H1 (cell line): ENCODE data around the gene DUS1L. TPM values are rescaled to one million over a fixed set of nuclear protein-coding genes. Genes with fewer than 3 reads are reported as not detected.

Experiments used
- CREB1 ChIP-seq: IDR thresholded peaks from 2 replicates; pipeline ENCODE4 v1.6.1; 2012; ENCODE audit warnings: inconsistent platforms
- HDAC2 ChIP-seq, 2 experiments: fragments of 300-600 bp in 1 of 2; sonication (generic) in 1 of 2; IDR thresholded peaks; 2 replicates each; pipeline ENCODE4 v1.6.1; 2011 to 2012; ENCODE audit warnings: low read depth in 2 of 2, low read length in 2 of 2, mild to moderate bottlenecking in 2 of 2, moderate library complexity in 2 of 2, borderline replicate concordance in 1 of 2, inconsistent platforms in 1 of 2
- SIRT6 ChIP-seq: IDR thresholded peaks from one replicate; pipeline ENCODE4 v1.7.1; 2012; ENCODE audit warnings: low read length, inconsistent platforms
- YY1 ChIP-seq: IDR thresholded peaks from 2 replicates; pipeline ENCODE4 v1.6.1; 2011; ENCODE audit warnings: low read depth, mild to moderate bottlenecking, low read length
- polyA plus RNA-seq, 7 experiments: library from polyadenylated mRNA; depleted of rRNA in 3 of 7; stranded (reverse) in 5 of 7; unstranded in 2 of 7; fragments of >200 nt in 5 of 7; fragments of 200-250 nt in 2 of 7; gene quantifications; 1 replicate in 5 of 7; 2 replicates in 1 of 7; 4 replicates in 1 of 7; pipeline versions ENCODE4 v1.2.1 to v1.2.3, GENCODE V29; 2011 to 2013; ENCODE audit warnings: missing spikeins in 2 of 7, mixed read lengths in 2 of 7
- total RNA-seq: library from RNA; stranded (reverse); fragmentation: NEBNext Ultra II Directional; extraction: Animal tissue kit (Norgen Biotek cat#: 25700); gene quantifications from 2 replicates; pipeline ENCODE4 v1.2.1, GENCODE V29; 2021
- TF ChIP-seq, protein P1 (sequence below): IDR thresholded peaks from 2 replicates; pipeline ENCODE4 v1.6.1; 2012; ENCODE audit warnings: low read length, inconsistent platforms

Gene DUS1L
- total and polyA plus RNA-seq, 2 of the 8 experiments (the other 6 are each of a cell fraction or from before 2014, with no cell fraction given): 34.5 to 69.1 TPM

DNA sequence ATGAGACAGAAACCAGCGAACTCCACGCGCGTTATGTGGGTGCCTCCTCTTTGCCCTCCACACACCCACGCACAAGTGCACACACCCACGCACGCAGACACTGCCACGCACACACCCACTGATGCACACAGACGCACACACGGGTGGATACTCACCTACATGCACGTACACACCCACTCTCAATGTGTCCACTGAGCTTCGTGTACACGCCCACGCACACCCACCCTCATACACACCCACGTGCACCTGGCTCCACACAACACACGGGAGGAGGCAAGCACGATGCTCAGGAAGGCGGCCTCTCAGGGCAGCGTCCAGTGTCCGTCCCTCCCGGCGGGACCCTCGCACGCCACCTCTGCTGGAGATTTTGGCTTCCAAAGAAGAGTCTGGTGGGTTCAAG, 18.2 kb downstream of the DUS1L start (continued):
- TF ChIP-seq CREB1: no peak
- no peak for TF ChIP-seq SIRT6
- TF ChIP-seq, protein P1, sequence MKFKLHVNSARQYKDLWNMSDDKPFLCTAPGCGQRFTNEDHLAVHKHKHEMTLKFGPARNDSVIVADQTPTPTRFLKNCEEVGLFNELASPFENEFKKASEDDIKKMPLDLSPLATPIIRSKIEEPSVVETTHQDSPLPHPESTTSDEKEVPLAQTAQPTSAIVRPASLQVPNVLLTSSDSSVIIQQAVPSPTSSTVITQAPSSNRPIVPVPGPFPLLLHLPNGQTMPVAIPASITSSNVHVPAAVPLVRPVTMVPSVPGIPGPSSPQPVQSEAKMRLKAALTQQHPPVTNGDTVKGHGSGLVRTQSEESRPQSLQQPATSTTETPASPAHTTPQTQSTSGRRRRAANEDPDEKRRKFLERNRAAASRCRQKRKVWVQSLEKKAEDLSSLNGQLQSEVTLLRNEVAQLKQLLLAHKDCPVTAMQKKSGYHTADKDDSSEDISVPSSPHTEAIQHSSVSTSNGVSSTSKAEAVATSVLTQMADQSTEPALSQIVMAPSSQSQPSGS: no peak
- TF ChIP-seq YY1: no peak
- TF ChIP-seq HDAC2 (IDR thresholded peaks at IDR 0.05; ENCODE audit: borderline replicate concordance in 1 of 2, low read depth in 2 of 2, low read length in 2 of 2): no peak
